Subcutaneous abdominal adipose tissue (tissue), 5 donors: ENCODE data around the gene DNAJC3.
"Not testable (repeated sequence)": the region's sequence is repeated elsewhere in the genome, so short reads cannot be mapped to it uniquely, and the experiment has no call there.

Source experiments
- H3K27ac ChIP-seq: one replicate; pipeline ENCODE4 v1.7.0; 2013; ENCODE audit warnings: low read depth, mild to moderate bottlenecking, inconsistent platforms, low read length, moderate library complexity
- H3K27me3 ChIP-seq, 5 donors: one replicate each; pipeline ENCODE4 v1.7.0; 2013; ENCODE audit warnings: low read length in 5 of 5, inconsistent platforms in 1 of 5; ENCODE audit not compliant: control insufficient read depth in 5 of 5, insufficient read depth in 4 of 5
- H3K36me3 ChIP-seq, 5 donors: one replicate each; pipeline ENCODE4 v1.7.0; 2013; ENCODE audit warnings: low read length in 5 of 5; ENCODE audit not compliant: control insufficient read depth in 5 of 5, insufficient read depth in 5 of 5
- H3K4me1 ChIP-seq, 5 donors: one replicate each; pipeline ENCODE4 v1.7.0; 2013; ENCODE audit warnings: low read length in 5 of 5, mild to moderate bottlenecking in 3 of 5, moderate library complexity in 1 of 5; ENCODE audit not compliant: control insufficient read depth in 5 of 5, insufficient read depth in 5 of 5
- H3K4me3 ChIP-seq, 5 donors: one replicate each; pipeline ENCODE4 v1.7.0; 2013; ENCODE audit warnings: low read length in 5 of 5, low read depth in 1 of 5
- H3K9ac ChIP-seq, 5 donors: one replicate each; pipeline ENCODE4 v1.7.0; 2013; ENCODE audit warnings: low read length in 5 of 5, mild to moderate bottlenecking in 4 of 5, moderate library complexity in 3 of 5
- H3K9me3 ChIP-seq, 5 donors: one replicate each; pipeline ENCODE4 v1.7.0; 2013; ENCODE audit warnings: low read length in 5 of 5; ENCODE audit not compliant: control insufficient read depth in 5 of 5
- donor health status: healthy.
- donor health status: healthy.
- donor health status: healthy.
- donor health status: healthy.
- donor health status: healthy.

Gene DNAJC3

DNA sequence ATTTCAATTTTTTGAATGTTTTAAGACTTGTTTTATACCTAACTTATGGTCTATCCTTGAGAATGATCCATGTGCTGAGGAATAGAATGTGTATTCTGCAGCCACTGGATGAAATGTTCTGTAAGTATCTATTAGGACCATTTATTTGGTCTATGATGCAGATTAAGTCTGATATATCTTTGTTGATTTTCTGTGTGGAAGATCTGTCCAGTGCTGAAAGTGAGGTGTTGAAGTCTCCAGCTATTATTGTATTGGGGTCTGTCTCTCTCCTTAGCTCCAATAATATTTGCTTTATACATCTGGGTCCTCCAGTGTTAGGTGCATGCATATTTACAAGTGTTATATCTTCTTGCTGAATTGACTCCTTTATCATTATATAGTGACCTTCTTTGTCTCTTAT lies 9.7 kb upstream of the DNAJC3 start:
- not testable (repeated sequence) for H3K27me3 ChIP-seq, H3K9ac ChIP-seq, H3K27ac ChIP-seq, H3K4me3 ChIP-seq, H3K4me1 ChIP-seq, H3K36me3 ChIP-seq
- H3K9me3 ChIP-seq, result peaks cover 7 to 63% (median 48%) of the 10 kb centered on the region in 5 donors

DNA sequence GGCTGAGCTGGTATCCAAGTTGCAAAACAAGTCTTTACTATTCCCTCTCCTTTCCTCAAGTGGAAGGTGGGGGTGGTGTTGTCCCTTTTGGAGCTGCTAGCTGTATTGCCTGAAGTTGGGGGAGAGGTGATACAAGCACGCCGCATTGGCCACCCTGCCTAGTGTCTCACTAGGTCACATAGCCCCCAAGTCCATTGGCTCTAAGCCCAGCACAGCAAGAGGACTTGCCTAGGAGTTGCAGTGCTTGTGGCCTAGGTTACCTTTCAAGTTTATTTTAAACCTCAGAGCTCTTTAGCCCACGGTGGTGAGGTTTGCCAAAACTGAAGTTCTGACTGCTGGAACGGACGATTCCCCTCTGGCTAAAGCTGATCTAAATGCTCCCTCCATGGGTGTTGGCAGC lies 5.3 kb upstream of the DNAJC3 start:
- Histone ChIP-seq H3K9me3 (peaks cover 4 to 44% (median 35%) of the 10 kb centered on the region in 5 donors), H3K27me3 (no peaks in the 10 kb centered on the region), H3K4me1 (peaks cover 0 to 15% (median 11%) of the 10 kb centered on the region in 5 donors), H3K4me3 (no peak overlapping the region), H3K36me3 (no peaks in the 10 kb centered on the region), H3K27ac (no peak overlapping the region), H3K9ac (no peak overlapping the region)

DNA sequence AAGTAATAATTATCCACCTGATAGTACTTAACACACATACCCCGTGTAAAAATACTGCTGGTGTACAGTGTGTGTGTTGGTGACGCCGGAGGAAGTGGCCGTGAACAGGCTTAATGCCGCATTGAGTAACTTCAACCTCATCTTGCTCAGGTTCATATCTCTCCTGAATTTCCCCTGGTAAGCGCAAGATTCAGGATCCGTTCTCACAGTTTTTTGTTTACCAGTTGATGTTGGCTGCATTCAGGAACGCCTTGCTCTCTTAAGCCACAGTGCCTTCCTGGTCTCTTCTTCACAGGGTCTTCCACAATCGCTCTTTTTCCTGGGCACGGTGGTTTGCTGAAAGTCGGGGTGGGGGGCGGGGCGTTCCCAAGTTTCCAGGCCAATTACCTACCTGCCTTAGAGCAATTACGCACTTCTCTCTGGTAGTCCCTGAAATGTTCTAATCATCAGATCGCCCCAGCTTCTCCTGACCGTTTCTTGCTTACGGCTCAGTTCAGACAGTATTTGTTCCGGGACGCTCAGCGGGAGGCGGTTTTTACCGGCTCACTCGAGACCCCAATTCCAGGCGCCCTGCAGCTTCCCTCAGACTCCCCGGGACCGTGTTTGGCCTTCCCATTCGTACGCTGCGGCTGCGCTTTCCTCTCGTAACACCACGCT lies 706 bp upstream of the DNAJC3 start:
- Histone ChIP-seq H3K27ac (peak overlapping the region; percentile 83), H3K4me1 (peaks cover 0 to 35% (median 30%) of the 10 kb centered on the region in 5 donors), H3K36me3 (no peaks in the 10 kb centered on the region), H3K9ac (peak overlapping the region; percentile 71 to 94 (median 91)), H3K27me3 (no peaks in the 10 kb centered on the region), H3K4me3 (peak overlapping the region; percentile 74 to 98 (median 95)), H3K9me3 (peaks cover 4 to 8% (median 8%) of the 10 kb centered on the region in 5 donors)

DNA sequence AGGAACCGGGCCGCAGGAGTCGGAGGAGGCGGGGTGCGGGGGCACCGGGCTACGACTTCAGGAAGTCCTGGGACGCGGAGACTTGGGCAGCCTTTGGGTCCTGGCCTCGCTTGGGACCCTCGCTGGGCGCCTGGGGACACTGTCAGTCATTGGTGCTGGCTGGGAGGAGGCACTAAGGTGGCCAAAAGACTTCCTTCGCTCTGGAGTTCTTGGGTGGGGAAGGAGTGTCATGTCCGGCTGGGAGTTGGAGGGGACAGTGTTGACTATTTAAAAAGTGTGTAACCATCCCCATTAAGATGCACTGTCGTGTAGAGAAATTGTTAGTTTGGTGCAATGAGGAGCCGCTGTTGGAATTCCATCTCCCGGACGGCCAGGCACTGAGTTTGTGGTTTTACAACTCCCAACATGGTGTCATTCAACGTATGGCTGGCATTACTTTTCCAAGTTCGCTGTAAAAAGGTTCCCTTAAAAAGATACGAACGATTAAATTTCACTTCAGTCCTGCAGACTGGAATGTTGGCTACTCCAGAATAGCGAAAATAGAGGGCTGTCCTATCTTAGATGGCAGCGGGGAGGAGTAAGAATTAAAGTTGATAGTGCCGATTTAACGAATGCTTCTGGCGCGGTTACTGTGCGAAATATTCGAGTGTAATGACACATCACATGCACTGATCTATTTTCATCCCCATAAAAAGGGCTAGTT lies 776 bp downstream of the DNAJC3 start:
- H3K9ac ChIP-seq, result peak overlapping the region; percentile 74 to 99 (median 93)
- H3K4me3 ChIP-seq, result peak overlapping the region; percentile 86 to 99 (median 95)
- no peaks in the 10 kb centered on the region for H3K36me3 ChIP-seq
- peak overlapping the region; percentile 89 for H3K27ac ChIP-seq
- no peaks in the 10 kb centered on the region for H3K27me3 ChIP-seq
- peaks cover 0 to 35% (median 30%) of the 10 kb centered on the region in 5 donors for H3K4me1 ChIP-seq
- H3K9me3 ChIP-seq, result no peaks in the 10 kb centered on the region

DNA sequence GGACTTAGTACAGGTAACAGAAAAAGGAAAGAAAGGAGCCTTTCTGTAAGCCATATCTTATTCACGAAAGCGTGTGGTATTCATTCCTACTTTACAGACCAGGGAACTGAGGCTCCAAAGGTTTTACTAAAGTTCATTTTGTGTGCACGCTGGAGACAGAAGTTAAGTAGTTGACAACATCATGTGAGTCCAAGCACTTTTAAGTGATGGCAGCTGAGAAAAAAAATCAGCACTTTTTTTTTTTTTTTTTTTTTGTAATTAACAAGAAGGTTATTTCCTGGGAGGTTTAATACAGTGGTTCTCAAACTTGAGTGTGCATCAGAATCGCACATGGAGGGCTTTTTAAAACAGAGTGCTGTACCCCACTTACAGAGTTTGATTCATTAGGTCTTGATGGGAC lies 2.0 kb downstream of the DNAJC3 start:
- Histone ChIP-seq H3K27me3 (no peaks in the 10 kb centered on the region), H3K9ac (peak overlapping the region in 2 of 5 donors; percentile 35 to 82), H3K27ac (no peak overlapping the region), H3K4me1 (peaks cover 0 to 36% (median 30%) of the 10 kb centered on the region in 5 donors), H3K36me3 (no peaks in the 10 kb centered on the region), H3K4me3 (no peak overlapping the region), H3K9me3 (no peaks in the 10 kb centered on the region)

DNA sequence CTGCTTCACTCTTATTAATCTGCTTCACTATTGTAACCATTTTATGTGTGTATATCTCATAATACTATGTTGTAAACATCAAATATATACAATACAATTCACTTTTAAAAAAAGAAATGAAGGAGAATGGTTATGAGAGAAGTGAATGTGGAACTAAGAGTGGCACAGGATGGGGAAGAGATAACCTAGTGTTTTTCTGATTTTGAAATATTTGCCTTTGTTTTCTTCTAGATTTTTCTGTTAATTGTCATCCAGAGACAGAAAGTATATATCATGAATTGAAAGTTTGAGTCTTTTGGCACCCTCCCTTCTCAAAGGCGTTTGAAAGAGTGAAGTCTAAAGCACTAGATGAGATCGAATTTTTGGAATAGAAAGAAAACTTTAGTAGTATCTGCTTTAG lies 2.8 kb downstream of the DNAJC3 start:
- H3K9ac ChIP-seq, result peak overlapping the region in 1 of 5 donors; percentile 35
- no peak overlapping the region for H3K27ac ChIP-seq
- H3K9me3 ChIP-seq, result no peaks in the 10 kb centered on the region
- no peak overlapping the region for H3K4me3 ChIP-seq
- H3K4me1 ChIP-seq, result peaks cover 0 to 41% (median 33%) of the 10 kb centered on the region in 5 donors
- no peaks in the 10 kb centered on the region for H3K36me3 ChIP-seq
- H3K27me3 ChIP-seq, result no peaks in the 10 kb centered on the region

DNA sequence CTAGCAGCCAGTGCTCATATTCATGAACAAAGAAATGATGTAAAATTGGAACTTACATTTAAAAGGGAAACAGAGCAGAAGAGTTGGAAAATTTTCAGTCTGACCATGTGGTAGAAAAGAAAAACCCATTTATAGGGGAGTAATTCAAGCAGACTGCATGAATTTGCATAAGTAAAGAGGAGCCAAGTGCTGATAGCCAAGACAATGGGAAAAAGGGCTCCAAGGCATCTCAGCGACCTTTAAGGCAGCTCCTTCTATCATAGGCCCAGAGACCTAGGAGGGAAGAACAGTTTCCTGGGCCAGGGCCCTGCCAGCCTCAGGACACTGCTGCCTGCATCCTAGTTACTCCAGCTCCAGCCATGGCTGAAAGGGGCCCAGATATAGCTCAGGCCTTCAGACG lies 7.5 kb downstream of the DNAJC3 start:
- H3K4me1 ChIP-seq, result peaks cover 0 to 16% (median 7%) of the 10 kb centered on the region in 5 donors
- no peaks in the 10 kb centered on the region for H3K27me3 ChIP-seq
- H3K9me3 ChIP-seq, result no peaks in the 10 kb centered on the region
- H3K4me3 ChIP-seq, result no peak overlapping the region
- H3K36me3 ChIP-seq, result no peaks in the 10 kb centered on the region
- H3K9ac ChIP-seq, result no peak overlapping the region
- H3K27ac ChIP-seq, result no peak overlapping the region

DNA sequence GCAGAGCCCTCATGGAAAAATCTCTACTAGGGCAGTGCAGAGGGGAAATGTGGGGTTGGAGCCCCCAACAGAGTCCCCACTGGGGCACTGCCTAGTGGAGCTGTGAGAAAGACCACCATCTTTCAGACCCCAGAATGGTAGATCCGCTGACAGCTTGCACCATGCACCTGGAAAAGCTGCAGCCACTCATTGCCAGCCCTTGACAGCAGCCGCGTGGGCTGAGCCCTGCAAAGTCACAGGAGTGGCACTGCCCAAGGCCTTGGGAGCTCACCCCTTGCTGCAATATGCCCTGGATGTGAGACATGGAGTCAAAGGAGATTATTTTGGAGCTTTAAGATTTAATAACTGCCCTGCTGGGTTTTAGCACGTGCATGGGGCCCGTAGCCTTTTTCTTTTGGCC lies 8.0 kb downstream of the DNAJC3 start:
- not testable (repeated sequence) for H3K27me3 ChIP-seq, H3K27ac ChIP-seq, H3K36me3 ChIP-seq, H3K4me3 ChIP-seq, H3K9ac ChIP-seq, H3K9me3 ChIP-seq
- peaks cover 0 to 15% (median 6%) of the 10 kb centered on the region in 5 donors for H3K4me1 ChIP-seq

DNA sequence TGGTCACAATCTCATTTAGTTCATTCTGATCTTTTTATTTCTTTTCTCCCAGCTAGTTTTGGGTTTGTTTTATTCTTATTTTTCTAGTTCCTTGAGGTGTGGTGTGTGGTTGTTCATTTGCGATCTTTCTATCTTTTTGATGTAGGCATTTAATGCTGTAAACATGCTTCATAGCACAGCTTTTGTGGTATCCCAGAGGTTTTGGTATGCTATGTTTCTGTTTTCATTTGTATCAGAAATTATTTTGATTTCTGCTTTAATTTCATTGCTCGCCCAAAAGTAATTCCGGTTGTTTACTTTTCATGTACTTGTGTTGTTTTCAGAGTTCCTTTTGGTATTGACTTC lies 12.6 kb downstream of the DNAJC3 start:
- H3K27me3 ChIP-seq, result no peaks in the 10 kb centered on the region
- H3K4me3 ChIP-seq, result no peak overlapping the region
- no peak overlapping the region for H3K9ac ChIP-seq
- H3K9me3 ChIP-seq, result no peaks in the 10 kb centered on the region
- no peak overlapping the region for H3K27ac ChIP-seq
- no peaks in the 10 kb centered on the region for H3K36me3 ChIP-seq
- peaks cover 0 to 9% (median 2%) of the 10 kb centered on the region in 5 donors for H3K4me1 ChIP-seq

DNA sequence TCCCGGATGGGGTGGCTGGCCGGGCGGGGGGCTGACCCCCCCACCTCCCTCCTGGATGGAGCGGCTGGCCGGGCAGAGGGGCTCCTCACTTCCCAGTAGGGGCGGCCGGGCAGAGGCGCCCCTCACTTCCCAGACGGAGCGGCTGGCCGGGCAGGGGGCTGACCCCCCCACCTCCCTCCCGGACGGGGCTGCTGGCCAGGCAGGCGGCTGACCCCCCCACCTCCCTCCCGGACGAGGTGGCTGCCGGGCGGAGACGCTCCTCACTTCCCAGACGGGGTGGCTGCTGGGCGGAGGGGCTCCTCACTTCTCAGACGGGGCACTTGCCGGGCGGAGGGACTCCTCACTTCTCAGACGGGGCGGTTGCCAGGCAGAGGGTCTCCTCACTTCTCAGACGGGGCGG lies 14.0 kb downstream of the DNAJC3 start:
- not testable (repeated sequence) for H3K9me3 ChIP-seq

More for the DNA sequence above, 14.0 kb downstream of the DNAJC3 start:
- H3K36me3 ChIP-seq, H3K27ac ChIP-seq, H3K4me1 ChIP-seq, H3K27me3 ChIP-seq, H3K9ac ChIP-seq, H3K4me3 ChIP-seq: not testable (repeated sequence)
